ENCODE results near the gene ADRA2C. TPM values are rescaled to one million over a fixed set of nuclear protein-coding genes. Genes with fewer than 3 reads are reported as not detected.
A peak's percentile ranks its signal among the peaks of the same experiment; 100 is the strongest.

Gene ADRA2C
- total and polyA plus RNA-seq, 10 donors, result 9.4 to 42.1 (median 29.1) TPM

GRCh38 chr4:3783693-3784306, 17.6 kb downstream of the ADRA2C start:
- peaks cover 0 to 13% (median 4%) of the 10 kb centered on the region in 8 donors for H3K9me3 ChIP-seq
- no peak for DNase-seq
- intact Hi-C loops (cut with DNase I; ENCODE audit: low total_unique reads), result no loop called here
- H3K4me1 ChIP-seq, result no peaks in the 10 kb centered on the region
- no peaks in the 10 kb centered on the region for H3K36me3 ChIP-seq
- no peak overlapping the region for H3K4me3 ChIP-seq
- no peak for TF ChIP-seq POLR2A (IDR thresholded peaks at IDR 0.05)
- peak in 3 of 11 experiments; percentile 10 to 31 (median 12) for TF ChIP-seq CTCF (IDR thresholded peaks at IDR 0.05 in 8 of 11, conservative IDR thresholded peaks at IDR 0.05 in 3 of 11)
- no peak overlapping the region for H3K27ac ChIP-seq
- 39 to 63% (median 46%) methylated on average over 14 to 27 of the region's 27 CpGs for WGBS, 5 donors
- peaks cover 0 to 58% (median 8%) of the 10 kb centered on the region in 7 donors for H3K27me3 ChIP-seq (replicated peaks in 1 of 7)

- intact Hi-C loops (cut with DNase I; ENCODE audit: low total_unique reads), result no loop called here
- no peak overlapping the region for H3K4me3 ChIP-seq
- no peaks in the 10 kb centered on the region for H3K36me3 ChIP-seq
- no peak for DNase-seq
- no peak overlapping the region for H3K27ac ChIP-seq
- 73 to 81% (median 76%) methylated on average over 19 to 23 of the region's 23 CpGs for WGBS, 5 donors
- TF ChIP-seq POLR2AphosphoS5 (IDR thresholded peaks at IDR 0.05) (no peak), POLR2A (IDR thresholded peaks at IDR 0.05) (no peak), CTCF (IDR thresholded peaks at IDR 0.05 in 8 of 11, conservative IDR thresholded peaks at IDR 0.05 in 3 of 11) (no peak)
- peaks cover 0 to 13% (median 4%) of the 10 kb centered on the region in 8 donors for H3K9me3 ChIP-seq
- H3K4me1 ChIP-seq, result no peaks in the 10 kb centered on the region
- H3K27me3 ChIP-seq (replicated peaks in 1 of 7), result peaks cover 0 to 53% (median 8%) of the 10 kb centered on the region in 7 donors
These were observed 18.5 kb downstream of the ADRA2C start for GRCh38 chr4:3784454-3785291.

- WGBS, 5 donors, result 80 to 93% (median 86%) methylated on average over 8 of the region's 8 CpGs
- Histone ChIP-seq H3K9me3 (peaks cover 0 to 13% (median 4%) of the 10 kb centered on the region in 8 donors), H3K36me3 (no peaks in the 10 kb centered on the region), H3K27ac (no peak overlapping the region), H3K4me3 (no peak overlapping the region), H3K27me3 (replicated peaks in 1 of 7) (peaks cover 0 to 56% (median 8%) of the 10 kb centered on the region in 7 donors), H3K4me1 (no peaks in the 10 kb centered on the region)
- TF ChIP-seq POLR2A (IDR thresholded peaks at IDR 0.05) (no peak), CTCF (IDR thresholded peaks at IDR 0.05 in 8 of 11, conservative IDR thresholded peaks at IDR 0.05 in 3 of 11) (no peak), POLR2AphosphoS5 (IDR thresholded peaks at IDR 0.05) (no peak)
- intact Hi-C loops (cut with DNase I; ENCODE audit: low total_unique reads), result no loop called here
- DNase-seq, result no peak
These were observed 19.0 kb downstream of the ADRA2C start for GRCh38 chr4:3785292-3785565.

GRCh38 chr4:3786196-3786869, 20.1 kb downstream of the ADRA2C start:
- TF ChIP-seq CTCF (IDR thresholded peaks at IDR 0.05 in 8 of 11, conservative IDR thresholded peaks at IDR 0.05 in 3 of 11), result no peak
- no peak for TF ChIP-seq POLR2AphosphoS5 (IDR thresholded peaks at IDR 0.05)
- no peak for TF ChIP-seq POLR2A (IDR thresholded peaks at IDR 0.05)
- H3K27ac ChIP-seq, result no peak overlapping the region
- no peaks in the 10 kb centered on the region for H3K36me3 ChIP-seq
- intact Hi-C loops (cut with DNase I; ENCODE audit: low total_unique reads), result no loop called here
- H3K9me3 ChIP-seq, result peaks cover 0 to 9% (median 3%) of the 10 kb centered on the region in 8 donors
- DNase-seq, result no peak
- H3K27me3 ChIP-seq (replicated peaks in 1 of 7), result peaks cover 0 to 59% (median 8%) of the 10 kb centered on the region in 7 donors
- WGBS, 5 donors, result 71 to 79% (median 78%) methylated on average over 13 of the region's 13 CpGs
- H3K4me3 ChIP-seq, result no peak overlapping the region
- H3K4me1 ChIP-seq, result no peaks in the 10 kb centered on the region

All from spleen (tissue), 11 donors.